Measurements from ENCODE around the gene CCDC89. TPM values are rescaled to one million over a fixed set of nuclear protein-coding genes. Genes with fewer than 3 reads are reported as not detected.
A peak's percentile ranks its signal among the peaks of the same experiment; 100 is the strongest.

Gene CCDC89
- total and polyA plus RNA-seq, 2 donors (not counting 3 experiments of a cell fraction or from before 2014, with no cell fraction given), result not detected

- Histone ChIP-seq H2AFZ (ENCODE audit: low read depth, low read length) (no peak overlapping the region), H3K9me3 (replicated peaks; ENCODE audit: control insufficient read depth, insufficient read depth, low read length) (no peaks in the 10 kb centered on the region), H3K4me3 (replicated peaks in 1 of 3; ENCODE audit: insufficient read depth in 1 of 3, low read depth in 1 of 3, low read length in 3 of 3) (no peak overlapping the region), H3K27ac (ENCODE audit: insufficient read depth, low read depth, low read length) (no peak overlapping the region), H3K27me3 (ENCODE audit: control insufficient read depth in 2 of 2, insufficient read depth in 2 of 2, low read length in 2 of 2) (no peaks in the 10 kb centered on the region), H3K36me3 (ENCODE audit: control insufficient read depth in 2 of 2, extremely low read depth in 1 of 2, insufficient read depth in 2 of 2, low read length in 2 of 2) (no peaks in the 10 kb centered on the region), H3K9me1 (replicated peaks; ENCODE audit: control insufficient read depth, extremely low read depth, insufficient read depth, low read length) (no peaks in the 10 kb centered on the region), H3K9ac (replicated peaks; ENCODE audit: extremely low read depth, insufficient read depth, low read length) (no peak overlapping the region), H4K20me1 (replicated peaks; ENCODE audit: control insufficient read depth, extremely low read depth, insufficient read depth, low read length) (no peaks in the 10 kb centered on the region), H3K4me2 (ENCODE audit: insufficient read depth, low read length) (no peak overlapping the region), H3K4me1 (ENCODE audit: control insufficient read depth, extremely low read depth, insufficient read depth, low read length) (peaks cover under 1% of the 10 kb centered on the region), H3K79me2 (ENCODE audit: control insufficient read depth, insufficient read depth, low read length) (no peaks in the 10 kb centered on the region)
- ChIA-PET CTCF (no interaction called here), POLR2A (no interaction called here)
- BruUV-seq (replicated peaks), result no TSS peak
- peak; percentile 46 for TF ChIP-seq JUN (IDR thresholded peaks at IDR 0.05; ENCODE audit: borderline replicate concordance, insufficient read depth, insufficient read length, low read depth)
- no peak for TF ChIP-seq POLR2A (IDR thresholded peaks at IDR 0.05; ENCODE audit: low read depth, low read length)
- TF ChIP-seq EZH2 (IDR thresholded peaks at IDR 0.05; ENCODE audit: borderline replicate concordance, low read depth, low read length, severe bottlenecking), result no peak
- FAIRE-seq (peak; percentile 71), DNase-seq (ENCODE audit: low read depth, low spot score) (peak; percentile 23)
- dilution Hi-C loops (cut with MboI; ENCODE audit: extremely low pct_ligation_motif_present, low sequenced_read_pairs) (no loop called here), intact Hi-C loops (cut with micrococcal nuclease) (no loop called here)
Observed at GRCh38 chr11:85718991-85719807, 33.2 kb upstream of the CCDC89 start.

GRCh38 chr11:85718126-85718943, 32.3 kb upstream of the CCDC89 start:
- no peaks in the 10 kb centered on the region for H3K36me3 ChIP-seq (ENCODE audit: control insufficient read depth in 2 of 2, extremely low read depth in 1 of 2, insufficient read depth in 2 of 2, low read length in 2 of 2)
- ChIA-PET CTCF (interaction anchor here (1.2 kb wide), 1 partner anchor 20 kb away, joined by 3 read pairs; no protein-coding TSS in a partner anchor), POLR2A (no interaction called here)
- H3K9me1 ChIP-seq (replicated peaks; ENCODE audit: control insufficient read depth, extremely low read depth, insufficient read depth, low read length), result no peaks in the 10 kb centered on the region
- H3K27ac ChIP-seq (ENCODE audit: insufficient read depth, low read depth, low read length), result no peak overlapping the region
- TF ChIP-seq FOS (IDR thresholded peaks at IDR 0.05; ENCODE audit: borderline replicate concordance, insufficient read depth, low read length) (no peak), CTCF (IDR thresholded peaks at IDR 0.05; ENCODE audit: extremely low read depth in 1 of 2, insufficient read depth in 1 of 2, low read depth in 1 of 2, low read length in 2 of 2) (no peak), MAX (IDR thresholded peaks at IDR 0.05; ENCODE audit: insufficient read depth, insufficient read length) (no peak), GATA2 (IDR thresholded peaks at IDR 0.05; ENCODE audit: insufficient read depth, insufficient read length, low read depth, low read length) (no peak), EZH2 (IDR thresholded peaks at IDR 0.05; ENCODE audit: borderline replicate concordance, low read depth, low read length, severe bottlenecking) (no peak), JUN (IDR thresholded peaks at IDR 0.05; ENCODE audit: borderline replicate concordance, insufficient read depth, insufficient read length, low read depth) (no peak), POLR2AphosphoS5 (IDR thresholded peaks at IDR 0.05; ENCODE audit: insufficient read depth, low read depth, low read length) (no peak), MYC (IDR thresholded peaks at IDR 0.05; ENCODE audit: low read depth, low read length) (no peak), POLR2A (IDR thresholded peaks at IDR 0.05; ENCODE audit: low read depth, low read length) (no peak)
- no peaks in the 10 kb centered on the region for H3K4me1 ChIP-seq (ENCODE audit: control insufficient read depth, extremely low read depth, insufficient read depth, low read length)
- H2AFZ ChIP-seq (ENCODE audit: low read depth, low read length), result no peak overlapping the region
- H3K4me3 ChIP-seq (replicated peaks in 1 of 3; ENCODE audit: insufficient read depth in 1 of 3, low read depth in 1 of 3, low read length in 3 of 3), result no peak overlapping the region
- no peaks in the 10 kb centered on the region for H4K20me1 ChIP-seq (replicated peaks; ENCODE audit: control insufficient read depth, extremely low read depth, insufficient read depth, low read length)
- no peak for FAIRE-seq
- H3K27me3 ChIP-seq (ENCODE audit: control insufficient read depth in 2 of 2, insufficient read depth in 2 of 2, low read length in 2 of 2), result no peaks in the 10 kb centered on the region
- no peaks in the 10 kb centered on the region for H3K79me2 ChIP-seq (ENCODE audit: control insufficient read depth, insufficient read depth, low read length)
- H3K9me3 ChIP-seq (replicated peaks; ENCODE audit: control insufficient read depth, insufficient read depth, low read length), result no peaks in the 10 kb centered on the region
- no peak for DNase-seq (ENCODE audit: low read depth, low spot score)
- intact Hi-C loops (cut with micrococcal nuclease), result no loop called here
- dilution Hi-C loops (cut with MboI; ENCODE audit: extremely low pct_ligation_motif_present, low sequenced_read_pairs), result no loop called here
- no peak overlapping the region for H3K4me2 ChIP-seq (ENCODE audit: insufficient read depth, low read length)
- BruUV-seq (replicated peaks), result no TSS peak
- H3K9ac ChIP-seq (replicated peaks; ENCODE audit: extremely low read depth, insufficient read depth, low read length), result no peak overlapping the region

All from endothelial cell of umbilical vein (primary cell).